Testis (tissue), 2 donors: ENCODE data around the gene TMEM233.

Experiments used
- CTCF ChIP-seq, 3 experiments: fragments of 450-650 bp in 2 of 3; fragments of 200-600 bp in 1 of 3; sonication (generic) in 1 of 3; IDR thresholded peaks; one replicate each; pipeline ENCODE4 v1.5.1; 2016 to 2019; ENCODE audit warnings: antibody characterized with exemption in 3 of 3, mild to moderate bottlenecking in 2 of 3, moderate library complexity in 1 of 3
- POLR2A ChIP-seq: fragments of 450-650 bp; IDR thresholded peaks from one replicate; pipeline ENCODE4 v1.6.1; 2017; ENCODE audit warnings: antibody characterized with exemption, mild to moderate bottlenecking, moderate library complexity

GRCh38 chr12:119627686-119628085 is 34.1 kb downstream of the TMEM233 start:
- TF ChIP-seq CTCF (IDR thresholded peaks at IDR 0.05) (no peak), POLR2A (no peak)
